HG02623 (cell line): ENCODE data around the gene GNAI2.
A peak's percentile ranks its signal among the peaks of the same experiment; 100 is the strongest.
"Not testable (repeated sequence)": the region's sequence is repeated elsewhere in the genome, so short reads cannot be mapped to it uniquely, and the experiment has no call there.

Experiments
- ATAC-seq: cut with Tn5 transposase; IDR thresholded peaks from one replicate; pipeline ENCODE4 v1.9.1; 2021; ENCODE audit warnings: moderate library complexity; ENCODE audit not compliant: unreplicated experiment

Gene GNAI2

GRCh38 chr3:50243543-50243895, 7.5 kb downstream of the GNAI2 start:
- ATAC-seq = no peak

GRCh38 chr3:50244813-50245212, 8.8 kb downstream of the GNAI2 start:
- ATAC-seq = not testable (repeated sequence)

- no peak for ATAC-seq
Observed at GRCh38 chr3:50245251-50245745, 9.3 kb downstream of the GNAI2 start.

- peak; percentile 54 for ATAC-seq
Observed at GRCh38 chr3:50245831-50246516, 10.0 kb downstream of the GNAI2 start.

GRCh38 chr3:50246517-50246954, 10.5 kb downstream of the GNAI2 start:
- peak; percentile 38 for ATAC-seq

GRCh38 chr3:50248387-50248786, 12.4 kb downstream of the GNAI2 start:
- no peak for ATAC-seq

GRCh38 chr3:50249457-50249856, 13.5 kb downstream of the GNAI2 start:
- no peak for ATAC-seq

GRCh38 chr3:50250514-50250913, 14.5 kb downstream of the GNAI2 start:
- ATAC-seq = no peak

- ATAC-seq = no peak
Observed at GRCh38 chr3:50251220-50251619, 15.2 kb downstream of the GNAI2 start.

GRCh38 chr3:50254577-50255250, 18.7 kb downstream of the GNAI2 start:
- no peak for ATAC-seq

GRCh38 chr3:50255251-50255615, 19.2 kb downstream of the GNAI2 start:
- no peak for ATAC-seq

- no peak for ATAC-seq
Observed at GRCh38 chr3:50256978-50257890, 21.2 kb downstream of the GNAI2 start.

- no peak for ATAC-seq
Observed at GRCh38 chr3:50258029-50258680, 22.2 kb downstream of the GNAI2 start.

GRCh38 chr3:50258979-50259378, 23.0 kb downstream of the GNAI2 start:
- ATAC-seq = no peak

GRCh38 chr3:50259432-50260026, 23.5 kb downstream of the GNAI2 start:
- ATAC-seq = peak; percentile 10

GRCh38 chr3:50260027-50260941, 24.3 kb downstream of the GNAI2 start:
- ATAC-seq = peak; percentile 88

GRCh38 chr3:50260942-50261441, 25.0 kb downstream of the GNAI2 start:
- ATAC-seq = no peak

GRCh38 chr3:50261505-50261904, 25.5 kb downstream of the GNAI2 start:
- ATAC-seq = no peak

- not testable (repeated sequence) for ATAC-seq
Observed at GRCh38 chr3:50262200-50262599, 26.2 kb downstream of the GNAI2 start.
